NT2/D1 (cell line): ENCODE results near the gene SDK1.
"Not testable (repeated sequence)": the region's sequence is repeated elsewhere in the genome, so short reads cannot be mapped to it uniquely, and the experiment has no call there.

ENCODE experiments used
- YY1 ChIP-seq: IDR thresholded peaks from 2 replicates; pipeline ENCODE4 v1.6.1; 2011; ENCODE audit not compliant: insufficient read length, insufficient read depth
- ZNF274 ChIP-seq: IDR thresholded peaks from 2 replicates; pipeline ENCODE4 v1.6.1; 2011; ENCODE audit warnings: mild to moderate bottlenecking, low read depth, low read length

DNA sequence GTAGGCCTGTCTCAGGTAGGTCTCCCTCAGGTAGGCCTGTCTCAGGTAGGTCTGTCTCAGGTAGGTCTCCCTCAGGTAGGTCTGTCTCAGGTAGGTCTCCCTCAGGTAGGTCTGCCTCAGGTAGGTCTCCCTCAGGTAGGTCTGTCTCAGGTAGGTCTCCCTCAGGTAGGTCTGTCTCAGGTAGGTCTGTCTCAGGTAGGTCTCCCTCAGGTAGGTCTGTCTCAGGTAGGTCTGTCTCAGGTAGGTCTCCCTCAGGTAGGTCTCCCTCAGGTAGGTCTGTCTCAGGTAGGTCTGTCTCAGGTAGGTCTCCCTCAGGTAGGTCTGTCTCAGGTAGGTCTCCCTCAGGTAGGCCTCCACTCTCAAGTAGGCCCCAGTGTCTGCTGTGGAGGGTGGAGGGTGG lies 281.1 kb downstream of the SDK1 start:
- not testable (repeated sequence) for TF ChIP-seq YY1, ZNF274
